GM19328 (cell line): Measurements from ENCODE around the gene EME2.
"Not testable (repeated sequence)": the region's sequence is repeated elsewhere in the genome, so short reads cannot be mapped to it uniquely, and the experiment has no call there.

Source experiments
- ATAC-seq: cut with Tn5 transposase; IDR thresholded peaks from one replicate; pipeline ENCODE4 v1.9.1; 2021; ENCODE audit warnings: mild to moderate bottlenecking, moderate library complexity; ENCODE audit not compliant: unreplicated experiment

The EME2 gene

DNA sequence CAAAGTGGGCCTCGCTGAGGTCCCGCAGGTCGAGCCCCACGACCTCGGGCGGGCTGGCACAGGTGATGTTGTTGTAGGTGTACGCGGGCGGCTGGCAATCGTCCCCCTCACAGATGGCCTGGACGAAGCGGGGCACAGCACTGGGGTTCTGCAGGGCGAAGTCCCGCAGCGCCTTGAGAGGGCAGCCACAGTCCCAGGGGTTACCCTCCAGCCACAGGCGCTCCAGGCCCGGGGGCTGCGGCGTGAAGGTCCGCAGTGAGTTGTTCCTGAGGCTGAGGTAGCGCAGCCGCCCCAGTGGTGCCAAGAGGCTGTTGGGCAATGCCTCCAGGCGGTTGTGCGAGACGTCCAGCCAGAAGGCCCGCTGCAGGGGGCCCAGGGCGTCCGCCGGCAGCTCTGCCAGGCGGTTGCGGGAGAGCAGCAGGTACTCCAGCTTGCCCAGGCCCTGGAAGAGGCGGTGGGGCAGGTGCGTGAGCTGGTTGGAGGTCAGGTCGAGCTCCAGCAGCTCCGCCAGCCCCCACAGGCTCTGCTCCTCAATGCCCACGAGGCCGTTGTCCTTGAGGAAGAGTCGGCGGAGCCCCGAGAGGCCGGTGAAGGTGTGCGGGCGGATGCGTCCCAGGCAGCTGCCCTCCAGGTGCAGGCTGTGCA, 18.1 kb downstream of the EME2 start:
- ATAC-seq: no peak

DNA sequence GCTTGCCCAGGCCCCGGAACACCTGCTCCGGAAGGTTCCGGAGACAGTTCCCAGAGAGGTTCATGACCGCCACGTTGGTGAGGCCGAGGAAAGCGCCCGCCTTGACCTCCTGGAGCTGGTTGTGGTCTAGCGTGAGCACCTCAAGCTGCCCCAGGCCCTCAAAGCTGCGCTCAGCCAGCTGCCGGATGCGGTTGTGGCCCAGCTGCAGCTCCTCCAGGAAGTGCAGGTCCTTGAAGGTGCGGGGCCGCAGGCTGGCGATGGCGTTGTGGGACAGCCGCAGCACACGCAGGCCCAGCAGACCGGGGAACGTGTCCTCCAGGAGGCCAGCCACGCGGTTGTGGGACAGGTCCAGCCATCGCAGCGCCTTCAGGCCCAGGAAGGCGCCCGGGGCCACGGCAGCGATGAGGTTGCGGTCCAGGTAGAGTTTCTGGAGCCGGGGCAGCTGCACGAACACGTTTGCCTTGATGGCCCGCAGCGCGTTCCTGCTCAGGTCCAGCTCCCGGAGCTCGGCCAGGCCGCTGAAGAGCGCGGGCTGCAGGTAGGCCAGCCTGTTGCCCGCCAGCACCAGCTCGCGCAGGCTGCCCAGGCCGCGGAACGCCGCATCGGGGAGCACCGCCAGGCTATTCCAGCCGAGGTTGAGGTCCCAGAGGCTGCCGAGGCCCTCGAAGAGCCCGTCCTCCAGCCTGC, 18.8 kb downstream of the EME2 start:
- no peak for ATAC-seq

DNA sequence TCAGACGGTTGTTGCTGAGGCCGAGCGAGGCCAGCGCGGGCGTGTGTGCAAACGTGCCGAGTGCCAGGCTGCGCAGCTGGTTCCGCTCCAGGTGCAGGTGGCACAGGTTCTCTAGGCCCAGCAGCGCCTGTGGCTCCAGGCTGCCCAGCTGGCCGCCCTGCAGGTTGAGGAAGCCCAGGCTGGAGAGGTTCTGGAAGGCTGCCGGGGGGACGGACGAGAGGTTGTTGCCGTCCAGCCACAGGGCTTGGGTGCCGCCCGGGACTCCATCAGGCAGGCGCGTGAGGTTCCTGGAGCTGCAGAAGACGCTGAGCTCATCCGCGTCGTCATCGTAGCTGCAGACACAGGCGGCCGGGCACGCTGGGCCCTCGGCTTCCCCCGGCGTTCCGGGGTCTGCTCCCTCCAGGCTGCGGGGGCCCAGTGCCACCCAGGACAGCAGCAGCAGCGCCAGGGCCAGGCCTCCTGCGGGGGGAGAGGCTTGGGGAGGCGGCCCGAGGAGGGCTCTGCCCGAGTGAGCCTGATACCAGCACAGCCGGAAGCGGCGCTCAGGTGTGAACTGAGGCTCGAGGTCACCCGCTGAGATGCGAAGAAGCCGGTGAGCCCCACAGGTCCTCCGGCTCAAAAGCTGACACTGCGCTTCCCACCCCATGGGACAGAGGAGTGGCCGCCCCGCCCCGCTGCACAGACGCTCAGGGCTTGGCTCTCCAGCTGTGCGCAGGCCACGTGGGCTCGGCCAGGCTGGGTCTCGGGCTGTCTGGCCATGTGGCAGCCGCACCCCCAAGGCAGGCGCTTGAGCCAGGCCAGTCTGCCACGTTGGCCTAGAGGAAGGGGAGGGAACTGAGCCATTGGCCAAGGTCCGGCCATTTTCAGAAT, 19.6 kb downstream of the EME2 start:
- no peak for ATAC-seq

DNA sequence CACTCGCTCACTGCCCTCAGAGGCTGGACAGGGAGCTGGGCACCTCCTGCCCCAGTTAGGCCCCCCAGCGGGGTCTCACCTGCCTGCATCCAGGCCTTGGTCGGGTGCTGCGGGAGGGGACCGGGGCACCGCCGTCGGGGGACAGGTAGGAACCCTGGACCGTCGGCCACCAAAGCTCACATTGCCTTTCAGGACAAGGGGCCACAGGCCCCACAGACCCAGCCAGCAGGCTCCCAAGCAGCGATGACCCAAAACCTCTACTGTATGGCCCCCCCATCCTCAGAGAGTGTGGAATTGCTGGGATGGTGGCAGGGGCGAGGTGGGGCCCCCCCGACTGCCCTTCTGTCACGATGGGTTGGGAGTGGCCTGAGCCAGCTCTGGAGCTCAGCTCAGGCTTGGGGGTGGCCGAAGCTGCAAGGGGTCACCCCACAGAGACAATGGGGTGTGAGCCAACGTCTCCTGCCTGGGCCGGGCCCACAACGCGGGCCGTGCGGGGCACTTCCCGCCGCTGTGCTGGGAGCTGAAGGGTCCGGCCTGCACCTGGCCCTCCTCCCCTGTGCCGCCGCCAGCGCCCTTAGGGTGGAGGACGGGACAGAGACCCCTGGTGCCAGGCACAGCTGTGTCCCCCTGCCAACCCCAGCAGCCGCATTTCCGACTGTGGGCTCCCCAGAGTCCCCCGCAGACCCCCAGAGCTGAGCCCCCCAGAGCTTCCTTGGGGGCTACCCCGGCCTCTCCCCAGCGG, 20.4 kb downstream of the EME2 start:
- no peak for ATAC-seq

DNA sequence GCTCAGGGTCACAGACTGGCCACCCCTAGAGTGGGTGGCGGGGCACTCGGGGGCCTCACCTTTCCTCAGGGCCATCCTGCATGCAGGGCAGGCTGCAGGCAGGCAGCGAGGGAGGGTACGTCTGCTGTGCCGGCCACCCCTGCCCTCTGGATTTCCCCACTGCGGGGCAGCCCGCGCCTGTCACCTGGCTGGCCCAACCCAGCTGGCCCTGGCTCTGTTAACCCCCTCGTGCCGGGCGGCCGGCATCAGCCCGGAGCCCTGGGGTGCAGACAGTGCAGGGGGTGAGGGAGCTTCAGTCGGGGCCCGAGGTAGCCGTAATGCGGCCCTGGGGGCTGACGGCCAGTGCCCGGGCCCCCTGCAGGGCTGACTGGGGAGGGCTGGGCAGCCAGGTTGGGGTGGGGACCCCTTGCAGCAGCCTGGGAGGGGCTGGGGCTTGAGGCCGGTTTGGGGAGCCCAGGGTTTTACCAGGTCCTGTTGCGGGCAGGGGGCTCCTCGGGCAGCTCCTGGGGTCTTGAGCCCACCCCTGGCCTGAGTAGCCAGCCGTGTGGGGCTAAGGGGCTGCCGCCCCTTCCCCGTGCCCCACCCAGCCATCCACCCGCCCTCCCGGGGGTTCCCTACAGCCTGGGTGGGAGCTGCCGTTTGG, 21.1 kb downstream of the EME2 start, which contains the start of gene IGFALS:
TSS of gene IGFALS (minus strand) at position 128 of the 643 bp plus-strand sequence. CDS start at position 75, 53 bp downstream.
- no peak for ATAC-seq

DNA sequence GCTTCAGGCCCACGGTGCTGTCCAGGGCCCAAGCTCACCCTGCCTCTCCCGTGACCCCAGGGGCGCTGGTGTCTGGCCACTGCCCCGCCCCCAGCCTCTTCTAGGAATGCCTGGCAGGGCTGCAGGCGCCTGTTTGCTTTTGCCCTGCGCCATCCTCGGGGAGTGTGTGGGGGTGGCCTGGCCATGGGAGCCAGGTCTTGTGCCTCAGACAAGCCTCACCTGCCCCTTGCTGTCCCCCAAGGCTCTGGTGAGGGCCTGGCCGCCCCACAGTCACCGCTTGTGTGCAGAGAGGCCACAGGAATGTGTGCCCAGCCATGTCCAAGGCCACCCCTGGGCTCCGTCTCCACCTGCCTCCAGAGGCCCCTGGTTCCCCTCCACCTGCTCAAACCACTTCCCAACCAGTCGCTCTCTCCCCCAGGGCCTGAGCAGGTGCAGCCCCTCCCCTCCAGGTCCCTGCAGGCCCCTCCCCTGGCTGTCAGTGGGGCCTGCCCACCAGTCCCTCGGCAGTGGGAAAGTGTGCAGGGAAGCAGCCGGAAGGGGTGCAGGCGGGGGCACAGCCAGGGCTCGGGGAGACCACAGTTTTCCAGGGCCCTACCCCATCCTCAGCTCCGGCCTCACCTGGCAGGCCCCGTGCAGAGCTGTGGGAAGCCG, 21.7 kb downstream of the EME2 start:
- ATAC-seq: no peak

DNA sequence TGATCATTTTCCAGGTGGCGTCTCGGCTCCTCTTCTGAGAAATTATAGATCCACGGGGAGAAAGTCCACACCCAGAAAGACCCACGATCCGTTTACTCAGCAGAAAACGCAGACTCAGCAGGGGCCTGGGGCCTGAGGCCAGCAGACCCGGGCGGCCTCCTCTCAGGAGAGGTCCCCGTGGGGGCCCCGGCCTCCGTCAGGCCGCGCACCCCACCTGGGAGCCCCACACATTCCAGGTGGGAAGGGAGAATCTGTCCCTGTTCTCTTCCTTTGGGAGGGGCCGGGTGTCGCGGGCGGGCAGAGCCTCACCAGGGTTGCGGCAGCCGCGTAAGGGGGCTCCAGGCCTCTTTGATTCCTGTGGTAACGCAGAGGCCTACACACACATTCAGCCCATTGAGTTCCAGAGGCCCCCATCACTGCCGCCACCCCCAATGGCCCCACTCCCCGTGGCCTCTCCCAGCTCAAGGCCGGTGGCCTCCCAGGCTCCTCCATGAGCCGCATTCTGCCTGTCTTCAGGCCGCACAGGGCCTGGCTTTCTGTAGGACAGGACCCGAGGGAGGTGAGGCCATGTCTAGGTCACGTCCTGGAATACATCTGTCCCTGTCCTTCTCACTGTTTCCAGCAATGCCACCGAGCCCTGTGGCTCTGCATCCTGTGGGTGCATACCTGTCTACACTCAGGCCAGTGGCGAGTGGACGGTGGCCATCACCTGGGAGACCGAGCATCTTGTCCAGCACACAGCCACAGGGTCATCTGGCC, 22.5 kb downstream of the EME2 start:
- no peak for ATAC-seq

DNA sequence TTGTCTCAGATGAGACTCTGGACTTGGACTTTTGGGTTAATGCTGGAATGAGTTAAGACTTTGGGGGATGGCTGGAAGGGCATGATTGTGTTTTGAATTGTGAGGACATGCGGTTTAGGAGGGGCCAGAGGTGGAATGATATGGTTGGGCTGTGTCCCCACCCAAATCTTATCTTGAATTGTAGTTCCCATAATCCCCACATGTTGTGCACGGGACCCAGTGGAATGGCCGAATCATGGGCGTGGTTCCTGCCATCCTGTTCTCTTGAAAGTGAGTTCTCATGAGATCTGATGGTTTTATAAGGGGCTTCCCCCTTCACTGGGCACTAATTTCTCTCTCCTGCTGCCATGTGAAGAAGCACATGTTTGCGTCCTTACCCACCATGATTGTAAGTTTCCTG, 26.7 kb downstream of the EME2 start:
- ATAC-seq: not testable (repeated sequence)

DNA sequence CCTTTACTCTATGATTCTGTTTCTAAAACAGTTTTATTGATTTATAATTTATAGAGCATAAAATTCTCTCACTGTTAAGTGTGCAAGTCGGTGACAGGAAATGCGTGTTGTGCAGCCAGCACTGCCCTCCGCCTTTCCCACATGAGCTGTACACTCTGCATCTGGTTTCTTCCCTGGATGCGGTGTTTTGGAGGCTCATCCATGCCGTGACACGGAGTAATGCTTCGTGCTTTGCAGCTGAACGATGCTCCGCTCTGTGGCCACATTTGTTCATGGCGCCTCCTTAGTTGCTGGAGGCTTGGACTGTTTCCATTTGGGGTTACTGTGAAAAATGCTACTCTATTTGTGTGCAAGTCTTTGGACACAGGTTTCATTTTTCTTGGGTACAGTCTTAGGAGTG, 28.1 kb downstream of the EME2 start:
- ATAC-seq: no peak

DNA sequence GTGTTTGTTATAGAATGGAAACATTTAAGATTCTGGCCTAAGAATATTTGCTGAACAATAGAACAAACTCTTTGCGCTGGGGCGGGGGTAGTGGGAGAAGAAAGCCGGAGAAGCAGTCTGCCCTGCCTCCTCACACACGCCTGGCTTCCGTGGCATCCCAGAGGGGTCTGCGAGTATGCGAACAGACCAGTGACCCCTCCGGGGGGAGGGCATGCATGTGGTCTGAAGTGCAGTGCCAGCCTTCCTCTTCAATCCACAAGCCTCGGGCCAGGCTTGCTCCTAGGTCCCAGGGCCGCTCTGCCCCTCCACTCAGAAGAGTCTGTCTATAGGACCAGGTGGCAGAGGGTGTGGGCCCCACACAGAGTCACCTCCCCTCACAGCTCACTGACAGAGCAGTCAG, 35.0 kb downstream of the EME2 start:
- ATAC-seq: no peak

DNA sequence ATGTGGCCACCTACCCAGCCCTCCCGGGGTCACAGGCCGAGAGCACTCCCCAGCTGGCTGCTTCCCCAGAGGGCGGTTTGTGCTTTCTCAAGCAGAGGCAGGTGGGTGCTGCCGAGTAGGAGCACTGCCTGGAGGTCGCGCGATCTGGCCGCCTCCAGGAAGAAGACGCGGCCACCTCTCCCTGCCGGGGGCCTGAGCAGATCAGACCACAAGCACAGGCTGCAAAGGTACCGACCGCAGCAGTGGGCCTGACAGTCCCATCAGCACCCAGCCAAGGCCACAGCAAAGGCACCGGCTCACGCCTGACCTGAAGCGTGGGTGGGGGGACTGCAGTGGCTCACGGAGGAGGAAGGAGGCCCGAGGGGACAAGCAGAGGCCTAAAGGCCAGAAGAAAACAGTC, 36.1 kb downstream of the EME2 start:
- no peak for ATAC-seq

DNA sequence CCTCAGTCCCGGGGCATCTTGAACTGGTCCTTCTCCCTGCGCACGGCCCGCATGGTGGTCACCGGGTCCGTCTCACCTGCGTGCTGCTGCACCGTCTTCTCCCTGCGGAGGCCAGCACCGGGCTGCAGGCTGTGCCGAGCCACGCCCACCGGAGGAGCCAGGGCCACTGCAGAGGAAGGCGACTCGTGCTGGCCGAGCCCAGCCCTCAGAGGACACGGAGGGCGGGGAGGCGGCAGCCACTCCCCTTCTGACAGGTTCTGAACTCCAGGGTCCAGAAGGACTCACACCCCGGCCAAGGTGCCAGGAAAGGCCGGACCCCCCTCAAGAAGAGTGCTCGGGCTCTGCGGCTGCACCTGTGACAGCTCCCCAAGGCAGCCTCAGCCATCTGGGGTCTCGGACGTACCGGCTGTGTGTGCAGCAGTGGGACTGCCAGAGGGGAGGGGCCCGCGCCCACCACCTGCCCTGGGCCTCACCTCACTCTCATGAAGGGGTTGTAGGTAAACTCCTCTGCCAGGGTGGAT, 36.7 kb downstream of the EME2 start:
- ATAC-seq: no peak

DNA sequence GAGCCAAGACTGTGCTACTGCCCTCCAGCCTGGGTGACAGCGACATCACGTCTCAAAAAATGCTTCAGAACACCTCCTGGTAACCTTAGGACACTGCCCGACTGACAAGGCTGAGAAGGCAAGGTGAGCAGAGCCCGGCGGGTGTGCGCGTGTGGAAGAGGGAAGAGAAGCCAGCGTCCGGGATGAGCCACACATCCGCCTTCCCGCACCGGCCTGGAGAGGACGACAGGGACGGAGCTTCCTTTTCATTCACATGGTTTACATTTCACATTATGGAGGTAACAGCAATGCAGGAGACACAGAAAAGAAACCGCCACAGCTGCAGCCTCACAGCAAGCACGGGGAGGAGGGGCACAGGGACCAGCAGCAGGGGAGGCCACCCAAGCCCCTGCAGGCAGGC, 37.5 kb downstream of the EME2 start:
- no peak for ATAC-seq

DNA sequence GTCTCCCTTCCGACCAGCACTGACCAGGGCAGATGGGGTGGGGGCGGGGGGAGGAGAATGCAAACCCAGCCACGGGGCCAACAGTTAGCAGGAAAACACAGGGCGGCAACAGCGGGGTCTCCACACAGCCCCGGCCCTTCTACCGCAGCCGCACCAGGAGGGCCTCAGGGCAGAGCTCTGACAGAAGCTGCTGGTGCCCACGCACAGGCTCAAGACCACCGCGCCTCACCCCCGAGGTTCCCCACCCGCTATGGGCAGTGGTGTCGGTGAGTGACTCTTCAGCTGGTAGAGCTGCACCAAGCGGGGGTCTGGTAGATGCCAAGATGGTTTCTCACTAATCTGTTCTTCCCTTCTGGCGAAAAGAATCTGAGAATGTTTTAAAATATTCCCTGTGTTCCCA, 37.9 kb downstream of the EME2 start:
- ATAC-seq: no peak

DNA sequence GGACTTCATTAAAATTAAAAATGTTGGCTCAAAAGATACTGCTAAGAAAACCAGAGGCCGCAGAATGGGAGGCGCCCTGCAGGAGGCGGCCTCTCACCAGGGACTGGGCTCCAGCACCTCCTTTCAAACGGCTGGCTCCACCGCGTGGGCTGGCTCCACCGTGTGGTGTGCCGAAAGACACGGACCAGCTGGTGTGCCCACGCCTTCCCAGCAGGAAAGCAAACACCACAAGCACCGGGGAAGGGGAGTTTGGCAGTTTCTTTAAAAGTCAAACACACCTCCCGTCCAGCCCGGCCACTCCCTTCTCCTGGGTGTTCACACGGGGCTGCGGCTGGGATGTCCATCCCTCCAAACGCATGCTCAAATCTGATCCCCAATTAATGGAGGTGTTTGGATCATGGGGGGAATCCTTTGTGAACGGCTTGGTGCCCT, 40.1 kb downstream of the EME2 start:
- ATAC-seq: no peak

DNA sequence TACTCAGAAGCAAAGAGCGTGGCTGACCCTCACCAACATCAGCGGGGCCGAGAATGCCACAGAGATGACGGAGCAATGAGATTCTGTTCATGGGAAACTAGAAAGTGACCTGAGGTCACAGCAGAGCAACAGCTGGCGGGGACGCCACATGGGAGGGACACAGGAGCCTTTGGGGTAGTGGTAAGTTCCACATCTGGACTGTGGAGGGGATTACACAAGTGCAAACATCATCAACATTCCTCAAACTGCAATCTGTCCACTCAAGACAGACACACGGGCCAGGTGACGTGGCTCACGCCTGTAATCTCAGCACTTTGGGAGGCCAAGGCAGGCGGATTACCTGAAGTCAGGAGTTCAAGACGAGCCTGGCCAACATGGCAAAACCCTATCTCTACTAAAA, 42.9 kb downstream of the EME2 start:
- ATAC-seq: no peak

DNA sequence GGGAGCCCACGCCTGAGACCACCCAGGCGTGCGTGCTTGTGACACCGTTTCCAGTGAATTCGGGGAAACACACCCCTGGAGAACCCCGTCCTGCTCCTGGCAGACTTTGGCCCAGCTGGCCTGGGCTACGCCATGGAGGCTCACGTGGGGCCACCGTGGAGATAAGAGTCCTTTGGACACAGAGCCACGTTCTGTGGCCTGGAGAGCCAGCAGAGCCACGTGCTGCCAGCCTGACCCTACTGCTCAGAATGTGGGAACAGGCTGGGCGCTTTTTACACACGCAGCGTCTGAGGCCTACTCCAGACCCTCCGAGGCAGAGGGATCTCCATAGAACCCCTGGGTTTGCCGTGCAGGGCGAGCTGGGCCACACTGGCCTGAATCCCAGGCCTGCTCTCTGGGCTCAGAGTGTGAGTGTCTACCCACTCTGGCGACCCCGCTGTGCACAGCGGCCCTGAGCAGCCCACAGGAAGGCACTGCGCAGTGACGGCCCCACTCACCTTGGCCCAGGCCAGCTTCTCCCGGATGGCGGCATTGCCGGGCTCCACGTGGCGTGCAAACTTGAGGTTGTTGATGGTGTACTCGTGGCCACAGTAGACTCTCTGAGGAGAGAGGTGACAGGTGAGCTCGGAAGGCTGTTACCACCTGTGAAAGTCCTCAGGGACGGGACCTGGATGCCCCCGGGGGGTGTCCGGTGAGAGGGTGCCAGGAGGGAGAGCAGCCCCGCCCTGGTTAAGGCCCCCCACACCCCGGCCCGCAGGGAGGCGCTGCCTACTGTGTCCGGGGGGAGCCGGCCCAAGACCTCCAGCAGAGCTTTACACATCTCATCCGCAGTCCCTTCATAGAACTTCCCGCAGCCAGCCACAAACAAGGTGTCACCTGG, 44.0 kb downstream of the EME2 start:
- ATAC-seq: no peak

DNA sequence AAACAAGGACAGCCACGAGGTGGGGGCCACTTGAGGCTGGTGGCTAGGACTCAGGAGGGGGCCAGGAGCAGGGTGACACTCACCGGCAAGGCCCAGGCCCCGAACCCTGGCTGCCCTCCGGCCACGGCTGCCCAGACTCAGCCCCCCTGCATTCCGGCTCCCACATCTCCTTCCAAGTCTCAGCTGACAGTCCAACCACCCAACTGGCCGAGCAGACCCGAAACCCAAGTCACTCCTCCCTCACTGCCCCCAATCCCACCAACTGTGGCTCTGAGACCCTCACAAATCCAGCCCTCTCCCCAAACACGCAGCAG, 44.6 kb downstream of the EME2 start:
- no peak for ATAC-seq
